ENCODE results near the gene TLE5. TPM values are rescaled to one million over a fixed set of nuclear protein-coding genes. Genes with fewer than 3 reads are reported as not detected.

The TLE5 gene
- total RNA-seq, 2 experiments from 2014 or later, result 283 to 296 TPM

GRCh38 chr19:3087769-3088168 is 25.5 kb upstream of the TLE5 start:
- no peaks in the 10 kb centered on the region for H3K27me3 Mint-ChIP-seq
- no peaks in the 10 kb centered on the region for H3K4me1 Mint-ChIP-seq (ENCODE audit: low read depth)
- ATAC-seq (no peak), DNase-seq (no peak)
- H3K4me3 Mint-ChIP-seq, result no peak overlapping the region
- ChIA-PET CTCF (interaction anchor here (0.6 to 2.2 kb wide), 3 partner anchors 12 to 16 kb away, joined by 3 to 16 read pairs (median 3); no protein-coding TSS in a partner anchor), POLR2A (no interaction called here)
- no peak for TF ChIP-seq CTCF (IDR thresholded peaks at IDR 0.05)
- H3K36me3 Mint-ChIP-seq (ENCODE audit: low read depth), result no peaks in the 10 kb centered on the region
- no peak overlapping the region for H3K27ac Mint-ChIP-seq
- intact Hi-C loops (cut with micrococcal nuclease), result no loop called here
- H3K9me3 Mint-ChIP-seq, result no peaks in the 10 kb centered on the region

GRCh38 chr19:3084943-3085342 is 22.6 kb upstream of the TLE5 start:
- Mint-ChIP-seq H3K36me3 (ENCODE audit: low read depth) (no peaks in the 10 kb centered on the region), H3K4me3 (no peak overlapping the region), H3K9me3 (no peaks in the 10 kb centered on the region), H3K27me3 (no peaks in the 10 kb centered on the region), H3K27ac (no peak overlapping the region), H3K4me1 (ENCODE audit: low read depth) (no peaks in the 10 kb centered on the region)
- no peak for ATAC-seq
- TF ChIP-seq CTCF (IDR thresholded peaks at IDR 0.05), result no peak
- CTCF ChIA-PET, result interaction anchor here (1.1 to 1.3 kb wide), 3 partner anchors 19 to 134 kb away, joined by 3 to 5 read pairs (median 3); no protein-coding TSS in a partner anchor
- POLR2A ChIA-PET, result no interaction called here
- DNase-seq, result no peak
- intact Hi-C loops (cut with micrococcal nuclease), result no loop called here

- TF ChIP-seq CTCF (IDR thresholded peaks at IDR 0.05), result no peak
- no peaks in the 10 kb centered on the region for H3K36me3 Mint-ChIP-seq (ENCODE audit: low read depth)
- no peaks in the 10 kb centered on the region for H3K27me3 Mint-ChIP-seq
- H3K27ac Mint-ChIP-seq, result no peak overlapping the region
- H3K4me1 Mint-ChIP-seq (ENCODE audit: low read depth), result no peaks in the 10 kb centered on the region
- DNase-seq, result no peak
- H3K4me3 Mint-ChIP-seq, result no peak overlapping the region
- intact Hi-C loops (cut with micrococcal nuclease), result no loop called here
- POLR2A ChIA-PET, result no interaction called here
- CTCF ChIA-PET, result interaction anchor here (1.3 to 12.0 kb wide), 2 partner anchors 22 to 25 kb away, joined by 3 to 179 read pairs; no protein-coding TSS in a partner anchor
- no peaks in the 10 kb centered on the region for H3K9me3 Mint-ChIP-seq
- no peak for ATAC-seq
Measured at GRCh38 chr19:3083964-3084363, 21.7 kb upstream of the TLE5 start.

GRCh38 chr19:3082331-3082730 is 20.0 kb upstream of the TLE5 start:
- POLR2A ChIA-PET, result no interaction called here
- no peak overlapping the region for H3K4me3 Mint-ChIP-seq

More at GRCh38 chr19:3082331-3082730, 20.0 kb upstream of the TLE5 start:
- CTCF ChIA-PET, result interaction anchor here (1.5 to 12.0 kb wide), 2 partner anchors 24 to 81 kb away, joined by 3 to 179 read pairs; no protein-coding TSS in a partner anchor
- H3K27ac Mint-ChIP-seq, result no peak overlapping the region
- no peaks in the 10 kb centered on the region for H3K27me3 Mint-ChIP-seq
- DNase-seq, result no peak
- intact Hi-C loops (cut with micrococcal nuclease), result no loop called here
- no peak for TF ChIP-seq CTCF (IDR thresholded peaks at IDR 0.05)
- ATAC-seq, result no peak
- no peaks in the 10 kb centered on the region for H3K4me1 Mint-ChIP-seq (ENCODE audit: low read depth)
- no peaks in the 10 kb centered on the region for H3K36me3 Mint-ChIP-seq (ENCODE audit: low read depth)
- no peaks in the 10 kb centered on the region for H3K9me3 Mint-ChIP-seq

Data from activated CD8-positive, alpha-beta T cell treated with anti-CD3 and anti-CD28 coated beads for 36 hours (primary cell).